NCI-H2227 (cell line): ENCODE data around the gene RAB3C.
A peak's percentile ranks its signal among the peaks of the same experiment; 100 is the strongest.

Experiments used
- DNase-seq: peaks from one replicate; lab custom pipeline; 2025; ENCODE audit not compliant: unreplicated experiment; lab: John Stamatoyannopoulos, UW

The RAB3C gene

GRCh38 chr5:58718269-58718978 is 135.5 kb downstream of the RAB3C start:
- peak; percentile 50 for DNase-seq

GRCh38 chr5:58722160-58722559 is 139.3 kb downstream of the RAB3C start:
- DNase-seq: no peak

- no peak for DNase-seq
Measured at GRCh38 chr5:58724992-58725391, 142.1 kb downstream of the RAB3C start.

- DNase-seq: no peak
Measured at GRCh38 chr5:58731641-58732040, 148.8 kb downstream of the RAB3C start.

- no peak for DNase-seq
Measured at GRCh38 chr5:58735637-58736036, 152.8 kb downstream of the RAB3C start.

- no peak for DNase-seq
Measured at GRCh38 chr5:58736214-58736613, 153.3 kb downstream of the RAB3C start.

- no peak for DNase-seq
Measured at GRCh38 chr5:58737671-58738070, 154.8 kb downstream of the RAB3C start.

GRCh38 chr5:58738336-58738735 is 155.5 kb downstream of the RAB3C start:
- no peak for DNase-seq

GRCh38 chr5:58739051-58739450 is 156.2 kb downstream of the RAB3C start:
- no peak for DNase-seq

GRCh38 chr5:58740956-58741355 is 158.1 kb downstream of the RAB3C start:
- DNase-seq: no peak

- DNase-seq: no peak
Measured at GRCh38 chr5:58745350-58745749, 162.5 kb downstream of the RAB3C start.

GRCh38 chr5:58746321-58746720 is 163.4 kb downstream of the RAB3C start:
- no peak for DNase-seq

GRCh38 chr5:58750036-58750435 is 167.2 kb downstream of the RAB3C start:
- DNase-seq: no peak

- no peak for DNase-seq
Measured at GRCh38 chr5:58751222-58751837, 168.5 kb downstream of the RAB3C start.

GRCh38 chr5:58752104-58752503 is 169.2 kb downstream of the RAB3C start:
- DNase-seq: no peak

- DNase-seq: peak; percentile 32
Measured at GRCh38 chr5:58753446-58753845, 170.6 kb downstream of the RAB3C start.

GRCh38 chr5:58754250-58754649 is 171.4 kb downstream of the RAB3C start:
- no peak for DNase-seq

GRCh38 chr5:58755397-58755796 is 172.5 kb downstream of the RAB3C start:
- DNase-seq: no peak

- DNase-seq: no peak
Measured at GRCh38 chr5:58759745-58760144, 176.9 kb downstream of the RAB3C start.

- no peak for DNase-seq
Measured at GRCh38 chr5:58760222-58760621, 177.3 kb downstream of the RAB3C start.

- DNase-seq: no peak
Measured at GRCh38 chr5:58761407-58761806, 178.5 kb downstream of the RAB3C start.

GRCh38 chr5:58763390-58763789 is 180.5 kb downstream of the RAB3C start:
- DNase-seq: no peak

GRCh38 chr5:58764199-58764598 is 181.3 kb downstream of the RAB3C start:
- DNase-seq: no peak
